H9 (cell line): ENCODE data around the gene DCC. TPM values are rescaled to one million over a fixed set of nuclear protein-coding genes. Genes with fewer than 3 reads are reported as not detected.

Source experiments
- DNase-seq: peaks from one replicate; pipeline ENCODE4 v3.0.0-alpha.2; 2017
- H2AFZ ChIP-seq: one replicate; pipeline ENCODE4 v1.6.1; 2013; ENCODE audit warnings: mild to moderate bottlenecking, low read length, control low read depth, moderate library complexity
- H2AK5ac ChIP-seq: 2 replicates; pipeline ENCODE4 v1.6.1; 2013; ENCODE audit warnings: low read length, control low read depth, mixed read lengths; ENCODE audit not compliant: insufficient read length
- H2BK120ac ChIP-seq: one replicate; pipeline ENCODE4 v1.6.1; 2013; ENCODE audit warnings: low read depth, mild to moderate bottlenecking, low read length, control low read depth, inconsistent platforms; ENCODE audit not compliant: poor library complexity, severe bottlenecking
- H2BK12ac ChIP-seq: 2 replicates; pipeline ENCODE4 v1.6.1; 2013; ENCODE audit warnings: low read length, control low read depth, mixed read lengths, low read depth; ENCODE audit not compliant: insufficient read length
- H2BK15ac ChIP-seq: 2 replicates; pipeline ENCODE4 v1.6.1; 2013; ENCODE audit warnings: low read depth, low read length, control low read depth
- H2BK20ac ChIP-seq: one replicate; pipeline ENCODE4 v1.6.1; 2013; ENCODE audit warnings: low read depth, mild to moderate bottlenecking, low read length, control low read depth, inconsistent platforms; ENCODE audit not compliant: poor library complexity, severe bottlenecking
- H2BK5ac ChIP-seq: 2 replicates; pipeline ENCODE4 v1.6.1; 2013; ENCODE audit warnings: low read length, control low read depth, mixed read lengths; ENCODE audit not compliant: insufficient read length
- H3K14ac ChIP-seq: 2 replicates; pipeline ENCODE4 v1.6.1; 2013; ENCODE audit warnings: low read length, control low read depth; ENCODE audit not compliant: insufficient read depth
- H3K18ac ChIP-seq: 2 replicates; pipeline ENCODE4 v1.6.1; 2013; ENCODE audit warnings: low read depth, mild to moderate bottlenecking, mixed read lengths, low read length, control low read depth; ENCODE audit not compliant: insufficient read length
- H3K23ac ChIP-seq: 2 replicates; pipeline ENCODE4 v1.6.1; 2013; ENCODE audit warnings: low read length, control low read depth, mixed read lengths, low read depth; ENCODE audit not compliant: insufficient read length
- H3K23me2 ChIP-seq: 2 replicates; pipeline ENCODE4 v1.6.1; 2013; ENCODE audit warnings: low read depth, mild to moderate bottlenecking, mixed read lengths, low read length, control low read depth; ENCODE audit not compliant: insufficient read length, poor library complexity, severe bottlenecking
- H3K27ac ChIP-seq: 2 replicates; pipeline ENCODE4 v1.5.1; 2013; ENCODE audit warnings: low read length, control low read depth, mixed read lengths, low read depth; ENCODE audit not compliant: insufficient read length
- H3K27me3 ChIP-seq: 2 replicates; pipeline ENCODE4 v1.6.1; 2013; ENCODE audit warnings: low read length, control low read depth, inconsistent platforms; ENCODE audit not compliant: insufficient read depth
- H3K4ac ChIP-seq: 2 replicates; pipeline ENCODE4 v1.6.1; 2013; ENCODE audit warnings: low read depth, mild to moderate bottlenecking, control low read depth, inconsistent platforms, low read length, moderate library complexity
- H3K4me1 ChIP-seq: 2 replicates; pipeline ENCODE4 v1.6.1; 2013; ENCODE audit warnings: low read length, control low read depth, inconsistent platforms; ENCODE audit not compliant: insufficient read depth
- H3K4me2 ChIP-seq: 2 replicates; pipeline ENCODE4 v1.6.1; 2013; ENCODE audit warnings: low read length, control low read depth, mixed read lengths; ENCODE audit not compliant: insufficient read length, insufficient read depth
- H3K56ac ChIP-seq: 2 replicates; pipeline ENCODE4 v1.6.1; 2013; ENCODE audit warnings: low read depth, mild to moderate bottlenecking, mixed read lengths, low read length, control low read depth; ENCODE audit not compliant: insufficient read length
- H3K79me1 ChIP-seq: 2 replicates; pipeline ENCODE4 v1.6.1; 2013; ENCODE audit warnings: low read depth, mild to moderate bottlenecking, moderate library complexity, low read length, control low read depth, inconsistent platforms; ENCODE audit not compliant: insufficient read depth, poor library complexity, severe bottlenecking
- H3K79me2 ChIP-seq: 2 replicates; pipeline ENCODE4 v1.6.1; 2013; ENCODE audit warnings: low read length, control low read depth, inconsistent platforms; ENCODE audit not compliant: insufficient read depth
- H3K9ac ChIP-seq: 2 replicates; pipeline ENCODE4 v1.6.1; 2013; ENCODE audit warnings: low read length, control low read depth, mixed read lengths; ENCODE audit not compliant: insufficient read length; ENCODE audit errors: extremely low read depth
- H3K9me3 ChIP-seq: one replicate; pipeline ENCODE4 v1.6.1; 2013; ENCODE audit warnings: low read depth, low read length, inconsistent platforms; ENCODE audit not compliant: control insufficient read depth
- H3T11ph ChIP-seq: one replicate; pipeline ENCODE4 v1.6.1; 2013; ENCODE audit warnings: mild to moderate bottlenecking, low read length, control low read depth, inconsistent platforms
- H4K20me1 ChIP-seq: one replicate; pipeline ENCODE4 v1.6.1; 2013; ENCODE audit not compliant: control insufficient read depth, insufficient read length, insufficient read depth
- H4K5ac ChIP-seq: 2 replicates; pipeline ENCODE4 v1.6.1; 2013; ENCODE audit warnings: low read depth, mild to moderate bottlenecking, mixed read lengths, low read length, control low read depth; ENCODE audit not compliant: insufficient read length
- H4K8ac ChIP-seq: replicated peaks from 2 replicates; pipeline ENCODE4 v1.6.1; 2013; ENCODE audit warnings: low read length, control low read depth, mixed read lengths, low read depth; ENCODE audit not compliant: insufficient read length
- H4K91ac ChIP-seq: 2 replicates; pipeline ENCODE4 v1.6.1; 2013; ENCODE audit warnings: low read depth, mild to moderate bottlenecking, moderate library complexity, mixed read lengths, low read length, control low read depth; ENCODE audit not compliant: insufficient read length
- H3K27ac Mint-ChIP-seq, 3 experiments: 2 replicates in 2 of 3; 3 replicates in 1 of 3; pipeline ENCODE4 v1.8.0; 2020 to 2021; ENCODE audit warnings: mixed read lengths in 3 of 3, mild to moderate bottlenecking in 1 of 3, moderate library complexity in 1 of 3
- H3K27me3 Mint-ChIP-seq: 2 replicates; pipeline ENCODE4 v1.8.0; 2021; ENCODE audit warnings: low read depth, mild to moderate bottlenecking, moderate library complexity, mixed read lengths
- H3K36me3 Mint-ChIP-seq, 3 experiments: 2 replicates in 2 of 3; 3 replicates in 1 of 3; pipeline ENCODE4 v1.8.0; 2020 to 2021; ENCODE audit warnings: low read depth in 3 of 3, mixed read lengths in 3 of 3; ENCODE audit not compliant: insufficient read depth in 1 of 3
- H3K4me1 Mint-ChIP-seq, 2 experiments: 2 replicates each; pipeline ENCODE4 v1.8.0; 2020; ENCODE audit warnings: mixed read lengths in 2 of 2
- H3K4me3 Mint-ChIP-seq, 2 experiments: 2 replicates in 1 of 2; 3 replicates in 1 of 2; pipeline ENCODE4 v1.8.0; 2020 to 2021; ENCODE audit warnings: mild to moderate bottlenecking in 2 of 2, mixed read lengths in 2 of 2, moderate library complexity in 1 of 2
- H3K9me3 Mint-ChIP-seq, 2 experiments: 2 replicates in 1 of 2; 3 replicates in 1 of 2; pipeline ENCODE4 v1.8.0; 2020; ENCODE audit warnings: mild to moderate bottlenecking in 2 of 2, mixed read lengths in 2 of 2, moderate library complexity in 1 of 2
- CTCF ChIP-seq: fragments of 200-600 bp; sonication (generic); conservative IDR thresholded peaks from 3 replicates; pipeline ENCODE4 v1.8.0; 2021; ENCODE audit warnings: antibody characterized with exemption, mild to moderate bottlenecking
- WGBS: extraction: QIAGEN DNeasy Blood & Tissue Kit; methylation state at CpG from one replicate; pipeline ENCODE4 v1.1.7; 2013; ENCODE audit warnings: missing lambda C conversion rate, low lambda C conversion rate, mixed read lengths; ENCODE audit not compliant: insufficient read length; ENCODE audit errors: extremely low coverage; 5-methylcytosine and 5-hydroxymethylcytosine counted together
- total RNA-seq: library from RNA; stranded (reverse); gene quantifications from 2 replicates; pipeline ENCODE4 v1.2.1, GENCODE V29; 2021

DCC gene
- total RNA-seq, 1 experiment from 2014 or later: 0.35 TPM

DNA sequence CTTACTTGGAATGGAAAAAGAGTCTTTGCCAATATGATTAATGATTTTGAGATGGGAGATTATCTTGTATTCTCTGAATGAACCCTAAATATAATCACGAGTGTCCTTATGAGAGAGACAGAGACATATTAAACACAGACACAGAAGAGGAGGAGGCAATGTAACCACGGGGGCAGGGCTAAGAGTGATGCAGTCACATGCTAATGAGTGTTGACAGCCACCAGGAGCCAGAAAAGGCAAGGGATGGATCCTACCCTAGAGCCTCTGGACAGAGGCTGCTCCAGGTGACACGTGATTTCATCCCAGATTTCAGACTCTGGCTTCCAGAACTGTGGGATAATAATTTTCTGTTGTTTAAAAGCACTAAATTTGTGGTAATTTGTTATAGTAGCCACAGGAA, 1204.9 kb downstream of the DCC start:
- Histone ChIP-seq H3K56ac (no peak overlapping the region), H3K23me2 (no peaks in the 10 kb centered on the region), H3K4me1 (peaks cover 3% of the 10 kb centered on the region; the same call in 1 of the 2 replicates), H3K23ac (no peak overlapping the region), H2BK20ac (no peak overlapping the region), H3K18ac (no peak overlapping the region), H2AFZ (no peak overlapping the region), H2BK120ac (no peak overlapping the region), H4K8ac (no peak overlapping the region), H2BK5ac (no peak overlapping the region), H3K9ac (no peak overlapping the region), H4K5ac (no peak overlapping the region), H2BK12ac (no peak overlapping the region), H3K79me1 (no peaks in the 10 kb centered on the region), H3K27me3 (no peaks in the 10 kb centered on the region), H2AK5ac (no peak overlapping the region), H3K27ac (no peak overlapping the region), H3T11ph (no peak overlapping the region), H3K79me2 (no peaks in the 10 kb centered on the region), H3K14ac (no peak overlapping the region), H4K20me1 (no peaks in the 10 kb centered on the region), H3K4me2 (no peak overlapping the region), H3K4ac (no peak overlapping the region), H2BK15ac (no peak overlapping the region), H4K91ac (no peak overlapping the region), H3K9me3 (no peaks in the 10 kb centered on the region)
- peaks cover 20% of the 10 kb centered on the region in 2 experiments for H3K4me1 Mint-ChIP-seq
- no peak for TF ChIP-seq CTCF
- no peak for DNase-seq
- H3K36me3 Mint-ChIP-seq: peaks cover under 1 to 3% (median 1%) of the 10 kb centered on the region in 3 experiments; a peak in 5 of 7 replicates
- WGBS: no CpG with 5 or more reads among the region's 3 CpGs
- no peak overlapping the region for H3K4me3 Mint-ChIP-seq
- no peak overlapping the region for H3K27ac Mint-ChIP-seq
- no peaks in the 10 kb centered on the region for H3K27me3 Mint-ChIP-seq
- peaks cover 2% of the 10 kb centered on the region in 2 experiments for H3K9me3 Mint-ChIP-seq
